H1 (cell line): Measurements from ENCODE around the gene BRCC3. TPM values are rescaled to one million over a fixed set of nuclear protein-coding genes. Genes with fewer than 3 reads are reported as not detected.

Experiments
- CTCF ChIA-PET: fragments of 300-600 bp; sonication (Branson Sonifier 250); formaldehyde crosslinking; loops from one replicate; lab custom pipeline; 2021; ENCODE audit not compliant: partially characterized antibody; lab: Charles Lee
- POLR2A ChIA-PET: fragments of 300-600 bp; sonication (Branson Sonifier 250); formaldehyde crosslinking; loops from one replicate; lab custom pipeline; 2021; ENCODE audit warnings: inconsistent platforms; ENCODE audit not compliant: partially characterized antibody; lab: Charles Lee
- DNase-seq, 2 experiments: peaks; one replicate each; pipeline versions ENCODE4 v3.0.0 to v3.0.0-alpha.2; 2010 to 2022; ENCODE audit warnings: low spot score in 2 of 2, low read depth in 1 of 2, mixed read lengths in 1 of 2
- FAIRE-seq: peaks from 2 replicates; lab custom pipeline; 2011; peaks lifted over from hg19 to GRCh38; lab: Jason Lieb, UNC
- H2AFZ ChIP-seq: 2 replicates; pipeline ENCODE4 v1.8.1; 2012; ENCODE audit warnings: low read length, inconsistent platforms
- H2AK5ac ChIP-seq: 2 replicates; pipeline ENCODE4 v1.6.1; 2013; ENCODE audit warnings: low read depth, low read length
- H2BK120ac ChIP-seq: replicated peaks from 2 replicates; pipeline ENCODE3; 2013; ENCODE audit warnings: low read depth, low read length, inconsistent platforms
- H2BK12ac ChIP-seq: 2 replicates; pipeline ENCODE4 v1.6.1; 2013; ENCODE audit warnings: low read depth, low read length
- H2BK15ac ChIP-seq: 2 replicates; pipeline ENCODE4 v1.6.1; 2013; ENCODE audit warnings: low read length
- H2BK20ac ChIP-seq: 2 replicates; pipeline ENCODE4 v1.6.1; 2013; ENCODE audit warnings: low read length
- H2BK5ac ChIP-seq: 2 replicates; pipeline ENCODE4 v1.6.1; 2013; ENCODE audit warnings: low read depth, low read length
- H3K14ac ChIP-seq: 2 replicates; pipeline ENCODE4 v1.6.1; 2013; ENCODE audit warnings: inconsistent platforms; ENCODE audit not compliant: insufficient read length
- H3K18ac ChIP-seq: 2 replicates; pipeline ENCODE4 v1.6.1; 2013; ENCODE audit warnings: low read length; ENCODE audit errors: extremely low read depth
- H3K23ac ChIP-seq: 2 replicates; pipeline ENCODE4 v1.6.1; 2013; ENCODE audit warnings: inconsistent platforms; ENCODE audit not compliant: insufficient read length
- H3K23me2 ChIP-seq: 2 replicates; pipeline ENCODE4 v1.6.1; 2013; ENCODE audit warnings: low read depth, low read length
- H3K27ac ChIP-seq: 2 replicates; pipeline ENCODE4 v1.6.1; 2011; ENCODE audit warnings: low read depth, low read length, inconsistent platforms
- H3K27me3 ChIP-seq, 4 experiments: replicated peaks in 1 of 4; 1 replicate in 1 of 4; 2 replicates in 3 of 4; pipeline versions ENCODE4 v1.6.1 to v1.8.1; 2011 to 2013; ENCODE audit warnings: low read length in 3 of 4, mild to moderate bottlenecking in 3 of 4, inconsistent platforms in 2 of 4, mixed read lengths in 2 of 4, moderate library complexity in 1 of 4; ENCODE audit not compliant: control insufficient read depth in 3 of 4, insufficient read depth in 3 of 4; ENCODE audit errors: extremely low read depth in 1 of 4
- H3K36me3 ChIP-seq, 4 experiments: 2 replicates each; pipeline versions ENCODE4 v1.6.1 to v1.8.1; 2011 to 2013; ENCODE audit warnings: mild to moderate bottlenecking in 4 of 4, low read length in 3 of 4, moderate library complexity in 2 of 4, control low read depth in 1 of 4, inconsistent platforms in 1 of 4; ENCODE audit not compliant: insufficient read depth in 4 of 4, control insufficient read depth in 2 of 4
- H3K4ac ChIP-seq: replicated peaks from 2 replicates; pipeline ENCODE3; 2013; ENCODE audit warnings: low read length, low read depth, mixed read lengths, inconsistent platforms; ENCODE audit not compliant: insufficient read length
- H3K4me1 ChIP-seq, 4 experiments: replicated peaks in 1 of 4; 1 replicate in 1 of 4; 2 replicates in 3 of 4; pipeline versions ENCODE4 v1.6.1 to v1.8.1; 2011 to 2013; ENCODE audit warnings: low read length in 3 of 4, inconsistent platforms in 2 of 4, mixed read lengths in 1 of 4; ENCODE audit not compliant: insufficient read depth in 4 of 4, control insufficient read depth in 3 of 4
- H3K4me2 ChIP-seq, 2 experiments: 2 replicates each; pipeline versions ENCODE4 v1.6.1 to v1.8.1; 2011 to 2013; ENCODE audit warnings: low read depth in 2 of 2, low read length in 2 of 2, control low read depth in 1 of 2, inconsistent platforms in 1 of 2, mild to moderate bottlenecking in 1 of 2; ENCODE audit not compliant: insufficient read depth in 1 of 2
- H3K4me3 ChIP-seq, 4 experiments: fragments of 200-600, 300-600 bp in 1 of 4; sonication (generic), shearing (Covaris generic), sonication (Bioruptor Twin) in 1 of 4; 2 replicates each; pipeline versions ENCODE4 v1.5.1 to v1.8.1; 2011 to 2016; ENCODE audit warnings: low read length in 4 of 4, low read depth in 3 of 4, control low read depth in 2 of 4, inconsistent platforms in 2 of 4, mild to moderate bottlenecking in 2 of 4, mixed read lengths in 1 of 4, moderate library complexity in 1 of 4; ENCODE audit not compliant: insufficient read depth in 2 of 4; ENCODE audit errors: extremely low read depth in 1 of 4
- H3K56ac ChIP-seq: replicated peaks from 2 replicates; pipeline ENCODE3; 2013; ENCODE audit warnings: low read depth, mild to moderate bottlenecking, mixed read lengths, low read length, inconsistent platforms; ENCODE audit not compliant: insufficient read length
- H3K79me1 ChIP-seq: 2 replicates; pipeline ENCODE4 v1.6.1; 2013; ENCODE audit warnings: low read depth, low read length, control low read depth
- H3K79me2 ChIP-seq, 2 experiments: 2 replicates each; pipeline versions ENCODE4 v1.6.1 to v1.8.1; 2012 to 2013; ENCODE audit warnings: low read length in 2 of 2, mild to moderate bottlenecking in 2 of 2, inconsistent platforms in 1 of 2; ENCODE audit not compliant: insufficient read depth in 2 of 2, control insufficient read depth in 1 of 2
- H3K9ac ChIP-seq, 4 experiments: replicated peaks in 1 of 4; 1 replicate in 1 of 4; 2 replicates in 3 of 4; pipeline versions ENCODE4 v1.6.1 to v1.8.1; 2011 to 2013; ENCODE audit warnings: low read depth in 3 of 4, low read length in 3 of 4, control low read depth in 2 of 4, mild to moderate bottlenecking in 2 of 4, moderate library complexity in 2 of 4, inconsistent platforms in 1 of 4; ENCODE audit errors: extremely low read depth in 1 of 4
- H3K9me3 ChIP-seq, 2 experiments: 2 replicates each; pipeline versions ENCODE4 v1.6.1 to v1.8.1; 2012 to 2013; ENCODE audit warnings: mild to moderate bottlenecking in 2 of 2, moderate library complexity in 2 of 2, control low read depth in 1 of 2, inconsistent platforms in 1 of 2, low read depth in 1 of 2, low read length in 1 of 2, mixed read lengths in 1 of 2; ENCODE audit not compliant: insufficient read depth in 2 of 2
- H4K20me1 ChIP-seq, 2 experiments: replicated peaks in 1 of 2; 2 replicates each; pipeline versions ENCODE3 to v1.8.1; 2011 to 2013; ENCODE audit warnings: inconsistent platforms in 2 of 2, low read length in 2 of 2, mild to moderate bottlenecking in 1 of 2; ENCODE audit not compliant: insufficient read depth in 2 of 2, control insufficient read depth in 1 of 2
- H4K5ac ChIP-seq: 2 replicates; pipeline ENCODE4 v1.6.1; 2013; ENCODE audit warnings: low read length, low read depth, mixed read lengths, inconsistent platforms; ENCODE audit not compliant: insufficient read length
- H4K8ac ChIP-seq: 2 replicates; pipeline ENCODE4 v1.8.0; 2013; ENCODE audit warnings: mild to moderate bottlenecking, moderate library complexity, low read length, inconsistent platforms; ENCODE audit not compliant: insufficient read depth; ENCODE audit errors: extremely low read depth
- H4K91ac ChIP-seq: replicated peaks from 2 replicates; pipeline ENCODE3; 2013; ENCODE audit warnings: low read length, mixed read lengths, inconsistent platforms; ENCODE audit not compliant: insufficient read length
- EGR1 ChIP-seq: IDR thresholded peaks from 2 replicates; pipeline ENCODE4 v1.6.1; 2011; ENCODE audit warnings: low read depth, low read length, borderline replicate concordance
- WGBS, 2 experiments: shearing (Covaris generic) in 1 of 2; methylation state at CpG; one replicate each; pipeline versions ENCODE4 v1.1.6 to v1.1.7; 2013 to 2015; ENCODE audit warnings: low lambda C conversion rate in 2 of 2, mixed read lengths in 2 of 2, inconsistent platforms in 1 of 2, low coverage in 1 of 2, missing lambda C conversion rate in 1 of 2; ENCODE audit not compliant: insufficient replicate concordance in 2 of 2, insufficient coverage in 1 of 2, insufficient read length in 1 of 2; ENCODE audit errors: extremely low coverage in 1 of 2, missing lambda C conversion rate in 1 of 2; 5-methylcytosine and 5-hydroxymethylcytosine counted together
- polyA plus RNA-seq, 7 experiments: library from polyadenylated mRNA; depleted of rRNA in 3 of 7; stranded (reverse) in 5 of 7; unstranded in 2 of 7; fragments of >200 nt in 5 of 7; fragments of 200-250 nt in 2 of 7; gene quantifications; 1 replicate in 5 of 7; 2 replicates in 1 of 7; 4 replicates in 1 of 7; pipeline versions ENCODE4 v1.2.1 to v1.2.3, GENCODE V29; 2011 to 2013; ENCODE audit warnings: missing spikeins in 2 of 7, mixed read lengths in 2 of 7
- total RNA-seq: library from RNA; stranded (reverse); fragmentation: NEBNext Ultra II Directional; extraction: Animal tissue kit (Norgen Biotek cat#: 25700); gene quantifications from 2 replicates; pipeline ENCODE4 v1.2.1, GENCODE V29; 2021

Gene BRCC3
- total and polyA plus RNA-seq, 2 of the 8 experiments (the other 6 are each of a cell fraction or from before 2014, with no cell fraction given), result 13.1 to 23.2 TPM

GRCh38 chrX:155031657-155032056 is 39.7 kb upstream of the BRCC3 start:
- H3K14ac ChIP-seq, result no peak overlapping the region
- peaks cover 0 to 3% (median under 1%) of the 10 kb centered on the region in 4 experiments; a peak in 2 of 7 replicates for H3K4me1 ChIP-seq
- peaks cover 3% of the 10 kb centered on the region; the same call in 1 of the 2 replicates for H3K23me2 ChIP-seq
- WGBS, 2 experiments, result 100% methylated on average over 1 of the region's 5 CpGs; no CpG with 5 or more reads in 1 of the 2 experiments
- no peak overlapping the region for H2AK5ac ChIP-seq
- no peak for TF ChIP-seq EGR1
- no peak overlapping the region for H2BK15ac ChIP-seq
- H3K9me3 ChIP-seq, result no peaks in the 10 kb centered on the region
- H3K27ac ChIP-seq, result no peak overlapping the region
- H4K91ac ChIP-seq, result no peak overlapping the region
- no peak overlapping the region for H2AFZ ChIP-seq
- FAIRE-seq, result no peak
- H3K4me3 ChIP-seq, result no peak overlapping the region
- no peak overlapping the region for H3K4me2 ChIP-seq
- no peak overlapping the region for H2BK20ac ChIP-seq
- peaks cover 0 to 22% of the 10 kb centered on the region in 2 experiments; a peak in 2 of 4 replicates for H3K79me2 ChIP-seq
- DNase-seq, result no peak
- H4K8ac ChIP-seq, result no peak overlapping the region
- H3K56ac ChIP-seq, result no peak overlapping the region
- H3K23ac ChIP-seq, result no peak overlapping the region
- ChIA-PET POLR2A (no interaction called here), CTCF (interaction anchor here (1.0 kb wide), 1 partner anchor 44 kb away, joined by 3 read pairs; no protein-coding TSS in a partner anchor)
- no peak overlapping the region for H3K9ac ChIP-seq
- H3K27me3 ChIP-seq, result no peaks in the 10 kb centered on the region
- no peak overlapping the region for H3K18ac ChIP-seq
- no peaks in the 10 kb centered on the region for H3K79me1 ChIP-seq
- no peaks in the 10 kb centered on the region for H4K20me1 ChIP-seq
- H2BK5ac ChIP-seq, result no peak overlapping the region
- no peak overlapping the region for H4K5ac ChIP-seq
- no peak overlapping the region for H3K4ac ChIP-seq
- H3K36me3 ChIP-seq, result peaks cover 0 to 9% (median 2%) of the 10 kb centered on the region in 4 experiments; a peak in 3 of 8 replicates
- H2BK120ac ChIP-seq, result no peak overlapping the region
- H2BK12ac ChIP-seq, result no peak overlapping the region
